ENCODE data around the gene MYOCD. TPM values are rescaled to one million over a fixed set of nuclear protein-coding genes. Genes with fewer than 3 reads are reported as not detected.

MYOCD gene
- total and polyA plus RNA-seq, 4 donors = 0.05 to 0.59 (median 0.23) TPM

- DNase-seq (ENCODE audit: low spot score) = no peak
- no peaks in the 10 kb centered on the region for H3K27me3 ChIP-seq (ENCODE audit: control insufficient read depth in 4 of 4, insufficient read depth in 4 of 4, low read length in 3 of 4)
- H3K9ac ChIP-seq (ENCODE audit: low read depth in 1 of 2, low read length in 2 of 2) = no peak overlapping the region
- no peak overlapping the region for H3K4me3 ChIP-seq (ENCODE audit: low read depth in 1 of 3, low read length in 3 of 3)
- peaks cover 0 to 4% (median 0%) of the 10 kb centered on the region in 4 donors for H3K4me1 ChIP-seq (ENCODE audit: control insufficient read depth in 4 of 4, insufficient read depth in 4 of 4, low read length in 3 of 4)
- H3K36me3 ChIP-seq (ENCODE audit: control insufficient read depth in 4 of 4, insufficient read depth in 3 of 4, low read depth in 1 of 4, low read length in 3 of 4) = no peaks in the 10 kb centered on the region
- WGBS = 68% methylated on average over 3 of the region's 3 CpGs
- no peak overlapping the region for H3K27ac ChIP-seq (ENCODE audit: low read depth in 1 of 2, low read length in 2 of 2)
- TF ChIP-seq RAD21 (IDR thresholded peaks at IDR 0.05) (no peak), RXRA (IDR thresholded peaks at IDR 0.05) (no peak), ZBTB33 (IDR thresholded peaks at IDR 0.05) (no peak), FOXA1 (IDR thresholded peaks at IDR 0.05) (no peak), CTCF (IDR thresholded peaks at IDR 0.05; ENCODE audit: low read depth, low read length, missing input control) (no peak), NR2F2 (IDR thresholded peaks at IDR 0.05) (no peak)
- no peaks in the 10 kb centered on the region for H3K9me3 ChIP-seq (ENCODE audit: control insufficient read depth in 4 of 4, low read length in 3 of 4)
Observed at GRCh38 chr17:12743046-12743445, 77.4 kb downstream of the MYOCD start.

GRCh38 chr17:12744298-12744697 is 78.6 kb downstream of the MYOCD start:
- Histone ChIP-seq H3K36me3 (ENCODE audit: control insufficient read depth in 4 of 4, insufficient read depth in 3 of 4, low read depth in 1 of 4, low read length in 3 of 4) (no peaks in the 10 kb centered on the region), H3K9ac (ENCODE audit: low read depth in 1 of 2, low read length in 2 of 2) (no peak overlapping the region), H3K4me3 (ENCODE audit: low read depth in 1 of 3, low read length in 3 of 3) (no peak overlapping the region), H3K27ac (ENCODE audit: low read depth in 1 of 2, low read length in 2 of 2) (no peak overlapping the region), H3K27me3 (ENCODE audit: control insufficient read depth in 4 of 4, insufficient read depth in 4 of 4, low read length in 3 of 4) (no peaks in the 10 kb centered on the region), H3K9me3 (ENCODE audit: control insufficient read depth in 4 of 4, low read length in 3 of 4) (no peaks in the 10 kb centered on the region), H3K4me1 (ENCODE audit: control insufficient read depth in 4 of 4, insufficient read depth in 4 of 4, low read length in 3 of 4) (peaks cover 0 to 4% (median 0%) of the 10 kb centered on the region in 4 donors)
- no peak for TF ChIP-seq MAX (IDR thresholded peaks at IDR 0.05)
- no peak for TF ChIP-seq NR2F2 (IDR thresholded peaks at IDR 0.05)
- TF ChIP-seq TAF1 (conservative IDR thresholded peaks at IDR 0.05) = no peak
- TF ChIP-seq FOXA2 (IDR thresholded peaks at IDR 0.05) = no peak
- 84% methylated on average over 5 of the region's 5 CpGs for WGBS
- no peak for DNase-seq (ENCODE audit: low spot score)

- Histone ChIP-seq H3K9me3 (ENCODE audit: control insufficient read depth in 4 of 4, low read length in 3 of 4) (no peaks in the 10 kb centered on the region), H3K4me3 (ENCODE audit: low read depth in 1 of 3, low read length in 3 of 3) (no peak overlapping the region), H3K27ac (ENCODE audit: low read depth in 1 of 2, low read length in 2 of 2) (no peak overlapping the region), H3K36me3 (ENCODE audit: control insufficient read depth in 4 of 4, insufficient read depth in 3 of 4, low read depth in 1 of 4, low read length in 3 of 4) (no peaks in the 10 kb centered on the region), H3K4me1 (ENCODE audit: control insufficient read depth in 4 of 4, insufficient read depth in 4 of 4, low read length in 3 of 4) (peaks cover 0 to 4% (median 0%) of the 10 kb centered on the region in 4 donors), H3K9ac (ENCODE audit: low read depth in 1 of 2, low read length in 2 of 2) (no peak overlapping the region), H3K27me3 (ENCODE audit: control insufficient read depth in 4 of 4, insufficient read depth in 4 of 4, low read length in 3 of 4) (no peaks in the 10 kb centered on the region)
- DNase-seq (ENCODE audit: low spot score) = no peak
- TF ChIP-seq TAF1 (conservative IDR thresholded peaks at IDR 0.05) = no peak
- no peak for TF ChIP-seq NR2F2 (IDR thresholded peaks at IDR 0.05)
- no peak for TF ChIP-seq GABPA (IDR thresholded peaks at IDR 0.05 in 1 of 2, conservative IDR thresholded peaks at IDR 0.05 in 1 of 2)
- TF ChIP-seq ZBTB33 (IDR thresholded peaks at IDR 0.05) = no peak
- no peak for TF ChIP-seq ATF3 (IDR thresholded peaks at IDR 0.05)
- no peak for TF ChIP-seq HNF4A (conservative IDR thresholded peaks at IDR 0.05)
- TF ChIP-seq SP1 (IDR thresholded peaks at IDR 0.05) = no peak
- WGBS = 91% methylated on average over 1 of the region's 1 CpG
Observed at GRCh38 chr17:12744786-12745185, 79.1 kb downstream of the MYOCD start.
